ENCODE results near the gene CCL5.

CCL5 gene

DNA sequence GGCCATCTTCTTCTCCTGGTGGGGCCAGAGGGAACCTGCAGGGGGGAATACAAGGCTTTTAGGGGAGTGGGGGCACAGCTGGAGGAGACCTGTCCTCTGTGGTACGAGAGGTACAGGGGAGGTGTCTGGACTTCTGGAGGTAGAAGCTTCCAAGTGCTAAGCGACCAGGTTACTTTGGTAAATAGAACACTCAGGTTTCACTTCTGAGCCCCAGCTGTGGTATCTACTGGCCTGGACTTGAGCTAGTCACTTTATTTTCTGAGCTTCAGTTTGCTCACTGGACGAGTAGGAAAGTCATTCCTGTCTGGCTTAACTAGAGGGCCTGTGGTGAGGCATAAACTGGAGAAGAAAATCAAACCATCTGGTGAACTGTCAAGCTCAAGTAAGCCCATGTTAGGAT is 11.4 kb downstream of the CCL5 start, which contains the start of gene HEATR9:
HEATR9 (minus strand) TSS at position 155 of the 400 bp plus-strand sequence; CDS start at position 6, 149 bp downstream.
- TF ChIP-seq, protein P1, sequence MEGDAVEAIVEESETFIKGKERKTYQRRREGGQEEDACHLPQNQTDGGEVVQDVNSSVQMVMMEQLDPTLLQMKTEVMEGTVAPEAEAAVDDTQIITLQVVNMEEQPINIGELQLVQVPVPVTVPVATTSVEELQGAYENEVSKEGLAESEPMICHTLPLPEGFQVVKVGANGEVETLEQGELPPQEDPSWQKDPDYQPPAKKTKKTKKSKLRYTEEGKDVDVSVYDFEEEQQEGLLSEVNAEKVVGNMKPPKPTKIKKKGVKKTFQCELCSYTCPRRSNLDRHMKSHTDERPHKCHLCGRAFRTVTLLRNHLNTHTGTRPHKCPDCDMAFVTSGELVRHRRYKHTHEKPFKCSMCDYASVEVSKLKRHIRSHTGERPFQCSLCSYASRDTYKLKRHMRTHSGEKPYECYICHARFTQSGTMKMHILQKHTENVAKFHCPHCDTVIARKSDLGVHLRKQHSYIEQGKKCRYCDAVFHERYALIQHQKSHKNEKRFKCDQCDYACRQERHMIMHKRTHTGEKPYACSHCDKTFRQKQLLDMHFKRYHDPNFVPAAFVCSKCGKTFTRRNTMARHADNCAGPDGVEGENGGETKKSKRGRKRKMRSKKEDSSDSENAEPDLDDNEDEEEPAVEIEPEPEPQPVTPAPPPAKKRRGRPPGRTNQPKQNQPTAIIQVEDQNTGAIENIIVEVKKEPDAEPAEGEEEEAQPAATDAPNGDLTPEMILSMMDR (IDR thresholded peaks at IDR 0.05; ENCODE audit: borderline replicate concordance, control extremely low read depth, extremely low read depth, insufficient read depth, missing control alignments), result no peak
- DNase-seq (ENCODE audit: low spot score), result no peak
- in situ Hi-C loops (cut with MboI; ENCODE audit: low sequenced_read_pairs, unreplicated experiment), result no loop called here

DNA sequence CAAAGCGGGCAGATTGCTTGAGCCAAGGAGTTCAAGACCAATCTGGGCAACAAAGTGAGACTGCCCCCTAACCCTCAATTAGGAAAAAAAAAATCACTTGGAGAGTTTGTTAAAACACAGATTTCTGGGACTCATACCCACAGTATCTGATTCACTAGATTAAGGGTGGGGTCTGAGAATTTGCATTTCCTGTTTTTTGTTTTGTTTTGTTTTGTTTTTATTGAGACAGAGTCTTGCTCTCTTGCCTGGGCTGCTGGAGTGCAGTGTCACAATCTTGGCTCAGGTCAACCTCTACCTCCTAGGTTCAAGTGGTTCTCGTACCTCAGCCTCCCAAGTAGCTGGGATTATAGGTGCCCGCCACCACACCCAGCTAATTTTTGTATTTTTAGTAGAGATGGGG is 12.6 kb downstream of the CCL5 start:
- DNase-seq (ENCODE audit: low spot score), result no peak
- in situ Hi-C loops (cut with MboI; ENCODE audit: low sequenced_read_pairs, unreplicated experiment), result no loop called here
- TF ChIP-seq, protein P1 (IDR thresholded peaks at IDR 0.05; ENCODE audit: borderline replicate concordance, control extremely low read depth, extremely low read depth, insufficient read depth, missing control alignments), result no peak

DNA sequence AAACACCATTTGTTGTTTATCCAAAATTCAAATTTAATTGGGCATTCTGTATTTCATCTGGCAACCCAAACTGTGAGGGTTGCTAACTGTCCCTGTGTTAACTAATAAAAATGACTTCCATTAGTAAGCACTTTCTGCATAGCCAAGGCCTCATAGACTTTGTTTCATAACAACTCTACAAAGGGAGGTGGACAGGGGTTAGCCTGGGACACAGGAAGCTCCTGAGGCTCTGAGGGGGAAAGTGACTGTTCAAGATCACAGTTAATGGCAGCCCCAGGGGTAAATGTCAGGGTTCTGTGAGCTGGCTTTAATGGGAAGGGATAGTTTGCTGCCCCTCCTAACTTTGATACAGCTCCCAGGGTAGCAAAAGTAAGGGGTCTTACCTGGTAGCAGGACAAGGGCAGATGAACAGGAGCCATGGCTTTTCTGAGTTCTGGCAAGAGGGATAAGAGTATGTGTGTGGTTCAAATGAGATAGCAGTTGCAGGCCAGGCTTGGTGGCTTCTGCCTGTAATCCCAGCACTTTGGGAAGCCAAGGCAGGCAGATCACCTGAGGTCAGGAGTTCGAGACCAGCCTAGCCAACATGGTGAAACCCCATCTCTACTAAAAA is 13.7 kb downstream of the CCL5 start:
- DNase-seq (ENCODE audit: low spot score), result no peak
- in situ Hi-C loops (cut with MboI; ENCODE audit: low sequenced_read_pairs, unreplicated experiment), result no loop called here
- TF ChIP-seq, protein P1 (IDR thresholded peaks at IDR 0.05; ENCODE audit: borderline replicate concordance, control extremely low read depth, extremely low read depth, insufficient read depth, missing control alignments), result no peak

DNA sequence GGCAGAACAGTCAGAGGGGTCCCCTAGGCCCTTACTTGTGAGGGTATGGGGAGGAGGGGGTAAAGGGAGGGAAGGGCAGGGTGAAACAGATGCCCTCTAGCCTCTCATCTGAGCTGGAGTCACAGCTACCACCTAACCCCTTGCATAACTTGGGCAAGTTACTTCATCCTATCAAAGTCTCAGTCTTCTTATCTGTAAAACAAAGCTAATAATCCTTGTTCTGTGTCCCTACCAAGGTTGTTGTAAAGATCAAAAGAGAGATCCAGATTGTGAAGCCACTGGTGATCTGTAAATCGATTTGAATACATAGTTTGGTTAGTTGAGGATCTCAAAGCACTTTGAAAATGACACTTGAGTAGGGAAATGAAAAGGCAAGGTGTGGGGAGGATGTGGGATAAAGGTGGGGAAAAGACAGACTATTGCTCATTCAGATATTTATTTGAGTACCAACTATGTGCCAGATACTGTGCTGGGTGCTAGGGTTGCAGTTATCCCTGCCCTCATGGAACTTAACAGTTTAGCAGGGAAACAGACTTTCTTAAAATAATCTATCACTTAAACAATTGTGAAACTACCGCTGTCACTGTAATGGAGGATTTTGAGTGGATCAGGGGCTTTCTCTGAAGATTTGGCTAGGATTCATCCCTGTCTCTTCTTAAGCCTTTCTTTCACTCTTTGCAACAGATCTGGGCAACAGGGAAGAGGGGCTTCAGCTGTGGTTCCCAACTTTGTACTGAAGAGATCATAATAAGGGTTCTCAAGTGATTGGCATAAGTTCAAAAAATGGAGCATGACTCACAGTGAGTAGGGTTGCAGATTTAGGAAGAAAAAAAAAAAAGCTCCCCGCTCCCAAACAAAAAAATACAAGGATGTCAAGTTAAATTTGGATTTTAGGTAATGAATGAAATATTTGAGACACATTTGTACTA is 14.5 kb downstream of the CCL5 start:
- in situ Hi-C loops (cut with MboI; ENCODE audit: low sequenced_read_pairs, unreplicated experiment), result no loop called here
- TF ChIP-seq, protein P1 (IDR thresholded peaks at IDR 0.05; ENCODE audit: borderline replicate concordance, control extremely low read depth, extremely low read depth, insufficient read depth, missing control alignments), result no peak
- DNase-seq (ENCODE audit: low spot score), result no peak

DNA sequence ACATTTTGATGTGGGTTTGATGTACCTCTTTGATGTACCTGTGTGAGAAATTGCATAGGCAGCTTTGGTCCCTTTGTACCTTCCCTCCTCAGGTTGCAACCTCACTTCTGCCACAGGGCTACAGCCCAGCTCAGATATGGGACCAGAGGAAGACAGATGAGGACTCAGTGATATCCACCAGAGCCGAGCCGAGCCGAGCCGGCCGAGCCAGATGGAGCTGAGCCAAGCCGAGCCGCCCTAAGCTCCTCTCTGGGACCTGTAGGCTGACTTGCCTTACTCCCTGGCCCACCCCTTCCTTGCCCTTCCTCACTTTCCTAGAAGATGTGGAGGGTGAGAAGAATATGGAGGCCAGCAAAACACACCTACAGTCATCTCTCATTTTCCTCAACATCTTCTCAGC is 15.3 kb downstream of the CCL5 start:
- DNase-seq (ENCODE audit: low spot score), result no peak
- in situ Hi-C loops (cut with MboI; ENCODE audit: low sequenced_read_pairs, unreplicated experiment), result no loop called here
- TF ChIP-seq, protein P1 (IDR thresholded peaks at IDR 0.05; ENCODE audit: borderline replicate concordance, control extremely low read depth, extremely low read depth, insufficient read depth, missing control alignments), result no peak

DNA sequence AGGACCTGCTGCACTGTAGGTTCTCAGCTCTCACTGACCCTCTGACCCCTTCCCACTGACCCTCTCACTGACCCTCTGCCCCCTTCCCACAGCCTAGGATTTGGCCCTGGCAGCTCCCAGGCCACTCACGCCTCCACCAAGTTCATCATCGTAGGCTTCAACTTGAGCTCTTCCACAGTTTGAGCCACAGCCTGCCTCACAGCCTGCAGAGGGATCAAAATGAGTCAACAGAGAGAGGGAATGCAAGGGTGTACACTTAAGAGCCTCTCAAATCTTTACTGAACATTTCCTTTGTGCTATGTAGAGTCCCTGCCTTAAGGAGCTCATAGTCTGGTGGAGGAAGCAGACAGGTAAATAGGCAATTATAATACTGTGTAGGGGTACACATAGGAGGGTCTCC is 23.6 kb downstream of the CCL5 start:
- no peak for DNase-seq (ENCODE audit: low spot score)
- in situ Hi-C loops (cut with MboI; ENCODE audit: low sequenced_read_pairs, unreplicated experiment), result no loop called here
- TF ChIP-seq, protein P1 (IDR thresholded peaks at IDR 0.05; ENCODE audit: borderline replicate concordance, control extremely low read depth, extremely low read depth, insufficient read depth, missing control alignments), result no peak
